ENCODE results near the gene LCE4A. TPM values are rescaled to one million over a fixed set of nuclear protein-coding genes. Genes with fewer than 3 reads are reported as not detected.

LCE4A gene
- total RNA-seq, 1 donor from 2014 or later = not detected

DNA sequence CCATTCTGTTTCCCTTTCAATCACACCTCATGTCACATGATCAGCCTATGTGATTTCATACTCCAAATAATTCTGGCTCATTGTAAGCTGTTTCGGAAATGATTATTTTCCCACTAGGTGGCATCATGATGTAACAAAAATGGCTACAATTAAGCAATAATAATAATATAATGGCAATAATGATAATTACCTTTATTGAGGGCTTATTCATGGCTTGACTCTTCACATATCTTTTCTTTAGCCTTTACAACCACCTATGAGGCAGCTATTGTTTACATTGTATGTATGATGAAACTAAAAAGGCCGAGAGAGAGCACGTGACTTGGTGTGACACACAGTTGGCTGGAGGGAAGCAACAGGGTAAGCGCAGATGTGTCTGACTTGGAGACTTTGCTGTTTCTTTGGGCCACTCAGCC, 37.3 kb downstream of the LCE4A start:
- DNase-seq (ENCODE audit: low spot score in 2 of 2) = no peak
- no peak for FAIRE-seq

- FAIRE-seq = no peak
- no peak for DNase-seq (ENCODE audit: low spot score in 2 of 2)
Observed at GRCh38 chr1:152745765-152746444, 37.9 kb downstream of the LCE4A start.

DNA sequence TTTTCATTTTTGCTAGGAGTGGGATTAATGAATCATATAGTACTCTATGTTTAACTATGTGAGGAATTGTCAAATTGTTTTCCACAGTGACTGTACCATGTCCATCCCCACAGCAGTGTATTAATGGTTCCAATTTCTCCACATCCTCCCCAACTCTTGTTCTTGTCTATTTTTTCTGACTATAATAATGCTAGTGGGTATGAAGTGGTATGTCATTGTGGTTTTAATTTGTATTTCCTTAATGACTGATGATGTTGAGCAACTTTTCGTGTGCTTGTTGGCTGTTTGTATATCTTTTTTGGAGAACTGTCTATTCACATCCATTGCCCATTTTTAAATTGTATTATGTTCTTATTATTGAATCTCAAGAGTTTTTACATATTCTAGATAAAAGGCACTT, 39.9 kb downstream of the LCE4A start:
- DNase-seq (ENCODE audit: low spot score in 2 of 2) (no peak), FAIRE-seq (no peak)

GRCh38 chr1:152752225-152752624, 44.3 kb downstream of the LCE4A start:
- FAIRE-seq (no peak), DNase-seq (ENCODE audit: low spot score in 2 of 2) (no peak)

DNA sequence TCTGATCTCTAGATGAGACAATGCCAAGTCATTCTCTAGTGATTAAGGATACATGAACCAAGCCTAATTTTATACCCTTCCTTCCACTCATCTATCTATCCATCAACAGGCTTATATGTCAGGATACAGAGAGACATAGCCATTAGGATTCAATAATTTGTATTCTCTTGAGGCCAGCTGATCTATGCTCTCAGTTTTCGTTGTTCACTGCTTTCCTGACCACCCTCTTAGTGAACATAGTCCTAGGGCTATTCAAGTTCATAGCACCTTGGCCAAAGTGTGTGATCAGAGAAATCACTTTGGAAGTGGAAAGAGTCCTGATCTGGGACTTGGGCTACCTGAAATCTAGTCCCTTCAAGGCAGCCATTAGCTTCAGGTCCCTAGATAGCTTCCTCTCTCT, 45.6 kb downstream of the LCE4A start:
- no peak for FAIRE-seq
- DNase-seq (ENCODE audit: low spot score in 2 of 2) = no peak

GRCh38 chr1:152756872-152757271, 48.9 kb downstream of the LCE4A start:
- DNase-seq (ENCODE audit: low spot score in 2 of 2) (no peak), FAIRE-seq (no peak)

GRCh38 chr1:152757747-152758146, 49.8 kb downstream of the LCE4A start, which contains the start of gene KPRP:
Gene KPRP, plus strand, starts transcription at chr1:152758025. Its CDS starts 1,564 bp downstream, at chr1:152759589.
- DNase-seq (ENCODE audit: low spot score in 2 of 2) (no peak), FAIRE-seq (no peak)

- no peak for FAIRE-seq
- no peak for DNase-seq (ENCODE audit: low spot score in 2 of 2)
Observed at GRCh38 chr1:152758636-152759035, 50.7 kb downstream of the LCE4A start.

Other genes with a start within 250 kb of the LCE4A start
- gene LCE5A, start 197.4 kb upstream of the LCE4A start, total RNA-seq = not detected
- not detected for gene CRCT1, start 193.7 kb upstream of the LCE4A start, total RNA-seq
- not detected for gene LCE3E, start 141.4 kb upstream of the LCE4A start, total RNA-seq
- not detected for gene LCE3D, start 127.6 kb upstream of the LCE4A start, total RNA-seq
- gene LCE3C, start 107.9 kb upstream of the LCE4A start, total RNA-seq = not detected
- gene LCE3B, start 94.3 kb upstream of the LCE4A start, total RNA-seq = not detected
- gene LCE3A, start 85.1 kb upstream of the LCE4A start, total RNA-seq = not detected
- not detected for gene LCE2D, start 44.8 kb upstream of the LCE4A start, total RNA-seq
- gene LCE2C, start 32.9 kb upstream of the LCE4A start, total RNA-seq = not detected
- not detected for gene LCE2B, start 22.0 kb upstream of the LCE4A start, total RNA-seq
- gene LCE2A, start 9.8 kb upstream of the LCE4A start, total RNA-seq = not detected
- gene KPRP, start 49.9 kb downstream of the LCE4A start, total RNA-seq = not detected
- not detected for gene LCE1F, start 67.0 kb downstream of the LCE4A start, total RNA-seq
- not detected for gene LCE1E, start 78.1 kb downstream of the LCE4A start, total RNA-seq
- gene LCE1D, start 88.6 kb downstream of the LCE4A start, total RNA-seq = not detected
- gene LCE1C, start 98.5 kb downstream of the LCE4A start, total RNA-seq = not detected
- gene LCE1B, start 103.8 kb downstream of the LCE4A start, total RNA-seq = not detected
- not detected for gene LCE1A, start 119.3 kb downstream of the LCE4A start, total RNA-seq
- not detected for gene LCE6A, start 134.7 kb downstream of the LCE4A start, total RNA-seq
- not detected for gene LCE7A, start 151.8 kb downstream of the LCE4A start, total RNA-seq
- gene SMCP, start 170.2 kb downstream of the LCE4A start, total RNA-seq = not detected
- gene IVL, start 200.4 kb downstream of the LCE4A start, total RNA-seq = not detected
- gene SPRR5, start 239.0 kb downstream of the LCE4A start, total RNA-seq = not detected

Data from frontal cortex (tissue), 4 donors.